Activated T-helper 1 cell treated with anti-CD3 and anti-CD28 coated beads, Interleukin-2, amount 50 U/mL, for 16 hours (primary cell): Measurements from ENCODE around the gene C1D.

Source experiments
- DNase-seq, 2 donors: peaks; one replicate each; pipeline ENCODE4 v3.0.0-alpha.2; 2020; ENCODE audit warnings: low read depth in 1 of 2, low spot score in 1 of 2

C1D gene

GRCh38 chr2:68059784-68060525 lies 2.8 kb downstream of the C1D start:
- DNase-seq, result no peak

- DNase-seq, result no peak
These were observed 5.0 kb downstream of the C1D start for GRCh38 chr2:68057658-68058396.

- no peak for DNase-seq
These were observed 9.9 kb downstream of the C1D start for GRCh38 chr2:68052717-68053422.

GRCh38 chr2:68050353-68050752 lies 12.5 kb downstream of the C1D start:
- no peak for DNase-seq

- DNase-seq, result no peak
These were observed 16.1 kb downstream of the C1D start for GRCh38 chr2:68046642-68047240.

GRCh38 chr2:68046224-68046623 lies 16.6 kb downstream of the C1D start:
- DNase-seq, result no peak

- DNase-seq, result no peak
These were observed 17.5 kb downstream of the C1D start for GRCh38 chr2:68045342-68045741.

GRCh38 chr2:68044099-68044498 lies 18.7 kb downstream of the C1D start:
- no peak for DNase-seq

- DNase-seq, result no peak
These were observed 19.1 kb downstream of the C1D start for GRCh38 chr2:68043695-68044094.

GRCh38 chr2:68043032-68043431 lies 19.8 kb downstream of the C1D start:
- no peak for DNase-seq

- DNase-seq, result no peak
These were observed 21.0 kb downstream of the C1D start for GRCh38 chr2:68041704-68042245.

- no peak for DNase-seq
These were observed 22.7 kb downstream of the C1D start for GRCh38 chr2:68040078-68040477.

GRCh38 chr2:68039317-68039716 lies 23.5 kb downstream of the C1D start:
- DNase-seq, result no peak

- DNase-seq, result no peak
These were observed 30.1 kb downstream of the C1D start for GRCh38 chr2:68032702-68033101.

GRCh38 chr2:68031542-68032160 lies 31.2 kb downstream of the C1D start:
- no peak for DNase-seq

GRCh38 chr2:68031043-68031442 lies 31.8 kb downstream of the C1D start:
- DNase-seq, result no peak

GRCh38 chr2:68030529-68030928 lies 32.3 kb downstream of the C1D start:
- DNase-seq, result no peak

GRCh38 chr2:68027959-68028358 lies 34.8 kb downstream of the C1D start:
- DNase-seq, result no peak

- no peak for DNase-seq
These were observed 38.4 kb downstream of the C1D start for GRCh38 chr2:68024450-68024849.

GRCh38 chr2:68023904-68024303 lies 38.9 kb downstream of the C1D start:
- no peak for DNase-seq

- no peak for DNase-seq
These were observed 44.1 kb downstream of the C1D start for GRCh38 chr2:68018727-68019126.
